Activated CD4-positive, alpha-beta T cell treated with anti-CD3 and anti-CD28 coated beads, Interleukin-2, Interleukin-6, amounts not matched to agents 100 ng/mL and 50 ng/mL, durations not matched to agents 16 hours and 8 hours (primary cell): ENCODE measurements around the gene PIGO.

ENCODE experiments used
- DNase-seq: peaks from one replicate; pipeline ENCODE4 v3.0.0-alpha.2; 2020

Gene PIGO

DNA sequence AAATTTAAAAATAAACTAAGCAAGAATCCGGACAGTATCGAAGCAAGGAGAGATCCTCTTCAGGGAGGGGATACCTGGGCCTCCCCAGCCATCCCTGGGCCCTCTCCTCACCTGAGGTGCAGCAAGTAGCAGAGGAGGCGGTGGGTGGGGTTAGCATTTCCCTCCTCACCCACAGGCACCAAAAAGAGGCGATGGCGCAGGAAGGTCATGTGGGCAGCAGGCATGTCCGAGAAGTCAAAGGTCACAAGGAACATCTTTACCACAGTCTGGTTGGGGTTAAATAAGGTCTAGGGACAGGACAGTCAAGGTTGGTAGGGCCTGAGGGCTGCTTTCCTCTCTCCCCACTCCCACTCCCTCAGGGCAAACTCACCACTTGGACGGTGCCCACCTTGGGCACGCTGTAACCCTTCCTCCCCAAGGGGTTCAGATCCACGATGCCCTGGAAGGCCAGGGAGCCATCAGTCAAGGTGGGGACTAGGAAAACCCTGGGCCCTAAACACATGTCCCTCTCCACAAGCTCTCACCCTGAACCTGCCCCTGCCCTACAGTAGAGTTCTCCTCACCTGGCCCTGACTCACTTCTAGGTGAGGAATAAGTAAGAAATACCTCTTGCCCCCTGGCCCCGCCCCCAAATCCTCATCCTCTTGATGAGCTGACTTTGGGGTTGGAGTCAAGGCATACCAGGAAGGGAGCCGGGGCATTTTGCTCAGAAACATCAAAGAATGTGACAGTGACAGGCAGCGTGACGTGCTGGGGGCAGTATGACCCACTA, 9.4 kb upstream of the PIGO start:
- no peak for DNase-seq

DNA sequence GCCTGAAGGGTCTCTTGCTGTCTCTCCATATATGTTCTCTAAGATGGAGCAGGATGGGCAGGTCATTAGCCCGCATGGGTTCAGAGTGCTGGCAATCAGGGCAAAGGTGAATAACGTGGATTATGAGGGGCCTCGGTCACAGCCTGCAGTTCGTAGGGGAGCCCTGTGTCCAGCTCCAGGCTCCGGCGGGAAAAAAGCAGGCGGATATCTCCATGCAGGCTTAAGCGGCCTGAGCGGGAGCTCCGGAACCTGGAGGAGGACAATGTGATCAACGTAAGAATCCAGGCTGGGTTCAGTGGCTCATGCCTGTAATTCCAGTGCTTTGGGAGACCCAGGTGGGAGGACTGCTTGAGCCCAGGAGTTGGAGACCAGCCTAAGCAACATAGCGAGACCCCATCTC, 8.7 kb upstream of the PIGO start:
- no peak for DNase-seq

DNA sequence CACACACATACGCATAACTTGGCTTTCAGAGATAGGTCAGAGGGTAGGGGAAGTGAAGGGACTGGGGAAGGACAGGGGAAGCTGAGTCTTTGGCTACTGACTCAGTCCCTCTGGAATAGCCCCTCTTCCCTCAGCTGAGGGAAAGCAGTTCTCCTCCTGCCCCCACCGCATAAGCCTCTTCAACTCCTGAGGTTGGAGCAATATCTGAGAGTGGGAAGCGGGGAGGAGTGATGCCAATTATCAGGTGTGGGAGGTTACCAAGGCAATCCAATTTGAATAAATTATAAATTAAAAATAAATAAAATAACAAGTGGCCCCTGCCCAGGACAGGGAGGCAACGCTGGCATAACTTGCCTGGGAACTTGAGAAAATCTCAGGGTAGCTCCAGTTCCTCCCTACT, 8.2 kb upstream of the PIGO start:
- DNase-seq: no peak

DNA sequence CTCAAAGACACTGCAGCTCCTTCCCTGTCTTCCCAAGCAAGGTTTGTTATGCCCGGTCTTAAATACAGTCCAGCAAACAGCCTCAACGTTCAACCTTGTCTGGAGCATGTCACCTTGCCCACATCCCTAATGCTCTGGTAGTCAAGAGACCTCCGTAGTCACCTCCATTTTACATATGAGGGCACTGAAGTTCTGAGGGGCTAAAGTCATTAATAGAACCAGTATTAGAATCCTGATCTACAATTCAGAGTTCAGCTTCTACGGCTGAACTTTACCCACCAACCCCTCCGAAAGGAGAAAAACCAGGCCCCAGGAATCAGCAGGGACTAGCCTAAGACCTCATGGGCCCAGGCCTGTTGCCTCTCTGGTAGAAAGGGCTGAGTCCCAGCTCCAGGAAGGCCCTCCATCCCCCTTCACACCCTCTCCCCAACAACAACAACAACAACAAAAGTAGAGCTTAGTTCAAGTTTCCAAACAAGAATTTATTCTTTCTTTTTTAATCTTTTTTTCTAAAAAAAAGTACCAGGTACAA, 7.3 kb upstream of the PIGO start:
- no peak for DNase-seq

DNA sequence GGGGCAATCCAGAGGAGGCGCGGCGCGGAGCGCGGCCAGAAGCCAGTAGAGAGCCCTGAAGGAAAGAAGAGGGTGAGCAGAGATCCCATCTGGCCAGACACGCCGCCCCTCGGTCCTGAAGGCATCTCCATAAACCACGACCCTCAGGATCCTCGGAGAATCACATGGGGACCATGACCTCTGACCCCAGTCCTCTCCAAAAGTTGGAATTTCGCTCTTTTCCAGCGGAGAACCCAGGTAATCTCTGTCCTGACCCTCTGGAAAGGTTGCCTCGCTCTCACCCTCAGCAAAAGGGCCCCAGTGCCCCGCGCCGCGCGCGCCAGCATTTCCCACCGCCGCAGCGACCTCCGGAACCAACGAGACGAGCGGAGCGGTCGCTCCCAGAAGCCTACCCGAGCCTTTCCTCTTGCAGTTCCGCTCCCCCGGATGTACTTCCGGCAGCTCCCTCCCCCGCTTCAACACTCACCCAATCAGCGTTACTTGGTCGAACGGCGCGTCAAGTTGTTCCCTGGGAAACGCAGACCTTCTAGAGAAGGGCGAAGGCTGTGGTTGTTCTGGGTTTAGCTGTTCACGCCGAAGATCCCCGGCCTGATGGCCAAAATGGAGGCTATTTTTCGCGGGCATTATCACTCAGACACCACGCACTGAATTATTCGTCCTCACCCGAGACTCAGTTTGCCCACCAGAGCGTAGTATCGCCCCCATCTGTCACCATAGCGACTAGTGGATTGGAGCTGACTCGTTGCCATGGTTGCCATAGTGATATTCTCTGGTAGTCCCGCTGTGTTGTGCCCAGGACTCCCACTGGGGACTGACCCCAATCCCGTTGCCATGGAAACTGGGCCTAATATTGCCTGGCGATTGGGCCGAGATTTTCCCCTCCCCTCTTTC, 6.6 kb upstream of the PIGO start, which contains the start of gene STOML2:
Gene STOML2 (minus strand): TSS at position 363 of the 891 bp plus-strand sequence. CDS start 37 bp downstream, at position 326.
- DNase-seq: peak; percentile 96

DNA sequence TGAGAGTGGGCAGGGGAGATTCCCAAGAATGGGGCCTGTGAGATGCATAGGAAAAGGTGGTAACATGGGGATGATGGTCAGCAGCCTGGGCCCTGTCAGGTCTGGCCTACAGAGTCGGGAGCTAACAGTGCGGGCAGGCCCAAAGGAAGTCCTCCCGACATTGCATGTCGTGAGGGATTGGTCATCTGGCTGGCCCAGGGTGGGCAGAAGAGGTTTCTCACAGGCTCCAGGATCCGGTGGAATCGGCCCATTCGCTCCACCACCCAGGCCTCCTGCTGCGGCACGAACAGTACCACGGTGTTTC, 6.0 kb upstream of the PIGO start:
- DNase-seq: no peak

DNA sequence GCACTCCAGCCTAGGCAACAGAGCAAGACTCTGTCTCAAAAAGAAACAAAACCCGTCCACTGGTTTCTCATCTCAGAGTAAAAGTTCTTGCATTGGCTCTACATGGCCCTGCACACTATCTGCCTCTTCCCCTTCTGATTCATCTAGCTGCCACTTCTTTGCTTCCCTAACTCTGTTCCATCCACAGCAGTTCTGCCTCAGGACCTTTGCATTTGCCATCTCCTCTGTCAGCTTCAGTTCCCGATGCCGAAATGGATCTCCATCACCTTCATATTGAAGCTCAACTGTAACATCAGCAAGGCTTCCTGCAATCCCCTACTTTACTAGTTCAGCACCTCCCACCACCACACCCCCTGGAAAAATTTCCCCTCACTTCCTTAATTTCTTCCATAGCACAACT, 1.2 kb upstream of the PIGO start:
- no peak for DNase-seq

DNA sequence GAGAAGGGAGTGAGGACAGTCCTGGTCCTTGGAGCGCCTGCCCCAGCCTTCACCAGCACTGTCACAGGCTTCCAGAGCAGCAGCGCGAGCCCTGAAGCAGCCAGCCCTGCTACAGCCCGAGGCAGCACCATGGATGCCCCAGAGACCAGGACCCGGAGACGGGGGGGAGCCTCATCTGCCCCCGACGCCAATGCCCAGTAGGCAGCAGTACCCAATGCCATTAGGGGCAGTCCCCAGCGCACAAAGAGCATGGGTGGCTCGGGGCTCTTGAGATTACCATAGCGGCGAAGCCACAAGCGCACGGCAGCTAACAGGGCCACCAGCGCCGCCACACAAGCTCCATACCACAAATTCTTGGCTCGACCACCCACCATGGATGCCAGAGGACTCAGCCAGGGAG, 4.9 kb downstream of the PIGO start:
- no peak for DNase-seq

DNA sequence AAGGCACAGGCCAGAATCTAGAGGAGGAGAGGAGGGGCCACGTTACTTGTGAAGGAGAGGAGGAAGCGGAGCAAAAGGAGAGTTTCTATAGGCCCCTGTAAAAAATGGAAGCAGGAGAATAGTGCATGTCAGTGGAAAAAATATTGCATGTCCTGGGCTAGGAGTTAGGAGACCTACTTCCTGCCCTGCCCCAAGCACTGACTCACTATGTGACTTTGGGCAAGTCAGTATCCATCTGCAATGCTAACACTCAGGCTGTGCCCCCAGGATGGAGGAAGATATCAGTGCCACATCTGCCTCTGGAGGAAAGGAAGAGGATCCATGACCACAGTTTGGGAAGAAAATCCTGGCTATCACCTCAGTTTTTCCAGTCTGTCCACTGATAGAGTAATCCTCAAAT, 7.0 kb downstream of the PIGO start:
- no peak for DNase-seq

DNA sequence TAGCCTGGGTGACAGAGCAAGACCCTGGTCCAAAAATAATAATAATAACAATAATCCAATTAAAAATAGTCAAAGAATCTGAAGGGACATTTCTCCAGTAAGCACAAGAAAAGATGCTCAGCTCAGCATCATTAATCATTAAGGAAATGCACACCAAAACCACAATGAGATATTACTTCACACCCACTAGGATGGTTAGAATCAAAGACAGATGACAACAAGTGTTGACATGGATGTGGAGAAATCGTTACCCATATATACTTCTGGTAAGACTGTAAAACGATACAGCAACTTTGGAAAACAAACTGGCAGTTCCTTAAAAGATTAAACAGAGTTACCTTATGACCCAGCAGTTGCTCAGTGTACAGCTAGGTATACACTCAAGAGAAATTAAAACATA, 11.3 kb downstream of the PIGO start:
- DNase-seq: no peak

DNA sequence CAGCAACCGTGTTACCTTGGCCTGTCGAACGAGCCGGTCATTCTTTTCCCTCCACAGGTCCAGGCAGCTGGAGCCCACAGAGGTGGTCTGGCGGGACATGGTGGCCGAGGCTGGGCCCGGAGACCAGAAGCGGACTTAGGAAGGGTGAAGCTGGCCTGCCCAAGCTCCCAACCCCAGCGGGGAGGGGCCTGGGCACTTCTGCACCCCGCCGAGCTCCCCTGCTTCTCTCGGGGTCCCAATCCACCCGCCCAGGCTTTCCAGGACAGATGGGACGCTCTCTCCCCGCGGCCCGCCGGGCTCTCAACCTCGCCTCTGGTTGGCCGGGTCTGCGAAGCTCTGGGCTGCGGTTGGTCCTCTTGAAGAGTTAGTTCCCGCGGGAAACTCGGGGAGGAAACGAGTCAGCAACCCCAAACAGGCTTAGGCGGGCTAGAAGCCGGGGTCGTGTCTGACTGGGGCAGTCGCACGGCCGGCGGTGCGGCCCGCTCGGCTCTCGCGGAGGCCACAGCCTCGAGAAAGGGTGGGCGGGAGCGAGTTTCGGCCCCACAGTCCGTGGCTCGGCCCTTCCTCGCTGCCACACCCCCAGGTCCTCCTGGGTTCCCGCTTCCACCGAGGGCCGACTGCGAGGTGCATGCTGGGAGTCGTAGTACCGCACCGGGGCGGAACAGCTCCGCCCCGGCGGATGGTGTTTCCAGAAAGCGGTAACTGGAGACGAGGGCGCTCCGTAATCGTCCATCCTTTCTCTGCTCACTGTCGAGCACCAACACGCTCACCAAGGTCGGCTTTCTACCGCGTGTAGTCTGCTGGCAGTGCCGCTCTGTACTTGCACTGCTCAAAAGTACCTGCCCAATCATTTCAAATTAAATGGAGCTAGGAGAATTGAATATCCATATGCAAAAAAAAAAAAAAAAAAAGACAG, 16.7 kb downstream of the PIGO start, which contains the start of gene FANCG:
Gene FANCG (minus strand): TSS at position 517 of the 916 bp plus-strand sequence. CDS start 418 bp downstream, at position 99.
- peak; percentile 93 for DNase-seq

DNA sequence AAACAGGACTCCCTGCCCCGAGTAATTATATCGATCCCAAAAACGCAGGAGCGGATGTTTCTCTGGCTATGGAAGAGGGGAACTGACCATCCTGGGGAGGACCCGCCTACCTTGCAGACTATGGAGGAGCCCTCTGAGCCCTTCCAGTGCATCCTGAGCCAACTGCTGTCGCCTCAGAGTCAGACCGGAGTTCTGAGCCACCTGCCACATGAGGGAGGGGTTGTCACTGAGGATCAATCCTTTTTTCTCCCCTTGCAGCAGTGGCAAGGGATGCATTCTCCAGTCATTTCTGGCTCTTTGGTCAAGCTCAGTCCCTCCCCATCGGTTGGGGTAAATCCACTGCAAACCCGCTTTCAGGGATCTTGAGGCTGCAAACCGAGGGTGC, 17.4 kb downstream of the PIGO start:
- DNase-seq: peak; percentile 21

DNA sequence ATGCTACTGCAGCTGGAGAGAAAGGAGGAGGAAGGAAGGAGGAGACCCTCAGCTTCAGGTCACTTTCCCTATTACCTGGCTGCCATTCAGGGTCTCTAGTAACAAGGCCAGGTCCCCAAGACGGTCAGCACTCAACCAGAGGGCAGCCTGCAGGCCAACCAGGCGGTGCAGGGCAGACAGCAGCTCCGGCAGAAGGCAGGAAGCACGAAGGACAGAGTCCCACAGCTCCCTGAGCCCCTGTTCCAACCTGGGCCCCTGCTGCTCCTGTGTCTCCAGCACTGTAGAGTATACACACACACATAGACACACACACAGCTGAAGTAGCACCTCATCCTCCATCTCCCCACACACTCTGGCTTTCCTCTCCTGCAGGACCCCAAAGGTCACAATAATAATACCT, 18.3 kb downstream of the PIGO start:
- no peak for DNase-seq

DNA sequence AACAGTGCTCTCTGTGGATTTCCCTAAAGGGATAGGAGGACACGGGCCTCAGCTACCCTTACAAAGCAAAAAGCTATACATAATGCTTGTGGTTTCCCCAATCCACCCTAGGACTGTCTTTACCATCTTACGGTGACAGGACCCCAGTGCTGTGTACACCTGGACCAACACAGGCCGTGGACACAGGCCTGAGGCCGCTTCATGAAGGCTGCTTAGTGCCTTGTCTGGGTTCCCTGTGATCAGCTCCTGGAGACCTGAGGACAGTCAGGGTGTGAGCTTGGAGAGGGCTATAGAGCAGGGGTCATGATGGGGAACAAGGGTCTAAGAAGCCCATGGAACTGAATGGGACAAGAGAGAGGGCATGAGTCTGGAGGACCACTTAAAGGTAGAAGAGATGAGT, 19.5 kb downstream of the PIGO start:
- no peak for DNase-seq

DNA sequence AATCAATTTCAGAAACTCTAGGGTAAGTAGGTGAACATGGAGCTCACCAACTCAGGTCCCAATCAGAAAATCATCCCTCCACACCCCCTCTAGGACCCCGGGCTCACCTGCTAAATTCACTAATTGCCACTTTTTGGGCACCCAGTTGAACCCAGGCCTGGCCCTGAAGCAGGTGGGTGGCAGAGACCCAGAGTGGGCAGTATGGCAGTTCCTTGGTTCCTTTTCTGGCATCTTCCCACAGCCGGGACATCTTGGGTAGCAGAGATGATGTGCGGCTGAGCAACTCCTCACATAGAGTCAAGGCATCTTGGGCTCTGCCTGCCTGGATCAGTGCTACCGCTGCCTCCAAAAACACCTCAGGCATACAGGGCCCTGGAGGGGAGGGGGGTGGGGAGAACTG, 21.0 kb downstream of the PIGO start:
- DNase-seq: no peak

DNA sequence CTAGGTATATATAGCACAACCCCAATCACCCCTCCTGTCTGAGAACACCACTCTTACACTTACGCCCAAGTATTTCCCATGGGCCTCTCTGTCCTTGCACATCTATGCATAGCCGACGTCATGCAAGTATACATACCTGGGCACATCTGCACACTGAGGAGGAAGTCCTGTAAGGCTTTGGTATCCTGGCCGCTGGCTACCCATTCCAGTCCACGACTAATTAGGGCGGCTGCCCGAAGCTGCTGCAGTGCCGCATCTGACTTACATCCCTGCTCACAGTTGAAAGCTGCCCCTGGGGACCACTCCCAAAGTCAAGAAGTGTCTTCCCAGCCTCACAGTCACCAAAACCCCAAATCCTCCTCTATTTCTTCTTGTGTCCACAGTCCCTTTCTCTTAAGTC, 21.6 kb downstream of the PIGO start:
- no peak for DNase-seq

DNA sequence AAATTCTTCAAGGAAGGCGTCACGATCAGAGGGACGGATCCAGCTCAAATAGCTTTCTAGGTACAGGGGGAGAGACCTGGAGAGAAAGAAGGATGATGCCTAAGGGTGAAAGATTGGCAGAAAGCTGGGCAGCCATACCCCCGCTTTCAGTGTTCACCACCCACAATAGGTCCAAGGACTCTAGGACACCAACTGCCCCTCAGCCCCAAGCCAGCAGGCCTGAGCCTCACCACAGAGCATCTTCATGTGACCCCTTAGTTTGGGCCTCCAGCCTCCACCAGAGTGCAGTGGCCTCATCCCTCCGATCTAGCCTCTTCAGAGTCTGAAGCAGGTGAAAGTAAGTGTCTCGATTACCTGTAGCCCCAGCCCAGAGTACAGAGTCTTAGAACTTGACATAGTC, 22.2 kb downstream of the PIGO start:
- DNase-seq: no peak

DNA sequence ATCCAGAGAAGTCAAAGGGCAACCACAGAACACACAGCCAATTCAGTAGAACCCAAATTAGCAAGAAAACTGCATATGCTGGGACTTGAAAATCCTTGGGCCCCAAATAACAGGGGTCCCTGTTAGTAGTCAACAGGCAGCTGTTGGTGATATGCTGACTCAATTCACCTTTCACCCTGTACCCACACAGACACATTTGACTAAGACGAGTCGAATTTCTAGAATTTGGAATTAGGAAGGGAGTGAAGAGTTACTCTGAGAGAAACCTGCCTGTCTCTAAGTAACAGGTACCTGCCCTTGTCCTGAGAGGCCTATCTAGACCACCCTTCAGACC, 23.1 kb downstream of the PIGO start:
- peak; percentile 71 for DNase-seq

DNA sequence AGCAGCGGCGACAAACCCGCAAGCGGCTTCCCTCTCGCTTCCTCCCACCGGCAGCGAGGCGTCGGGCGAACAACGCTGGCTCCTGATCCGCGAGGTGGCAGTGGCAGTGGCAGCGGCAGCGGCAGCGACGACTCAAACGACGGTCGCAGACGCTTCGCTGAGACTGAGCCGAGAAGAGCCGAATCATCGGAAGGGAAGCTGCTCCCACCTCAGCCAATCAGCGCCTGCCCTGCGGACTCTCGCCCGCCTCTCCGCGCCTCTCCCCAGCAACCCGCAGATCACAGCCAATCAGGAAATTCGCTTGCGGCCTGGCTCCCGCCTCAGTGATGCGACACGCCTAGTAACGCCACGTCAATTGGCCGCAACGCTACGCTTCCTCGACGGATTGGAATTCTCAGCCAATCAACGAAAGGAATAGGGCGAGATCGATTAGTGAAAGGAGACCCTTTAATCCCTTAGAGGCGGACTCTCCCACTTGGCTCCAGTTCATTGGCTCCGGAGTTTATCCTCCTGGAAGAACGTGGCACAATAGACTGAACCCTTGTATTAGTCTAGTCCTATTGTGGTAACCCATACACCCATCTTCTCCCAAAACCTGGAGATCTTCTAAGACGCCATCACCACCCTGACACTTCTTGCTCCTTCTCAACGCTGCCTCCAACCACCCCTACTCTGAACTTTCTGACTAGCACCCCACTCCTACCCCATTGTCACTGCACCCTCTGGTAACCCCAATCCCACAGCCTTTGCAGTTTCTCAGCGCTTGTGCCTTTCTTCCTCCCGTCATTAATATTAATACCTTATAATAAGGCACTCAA, 23.7 kb downstream of the PIGO start, which contains the start of gene VCP:
Gene VCP (minus strand): TSS at position 165 of the 818 bp plus-strand sequence. CDS start 272 bp downstream, outside the sequence.
- DNase-seq: peak; percentile 99

DNA sequence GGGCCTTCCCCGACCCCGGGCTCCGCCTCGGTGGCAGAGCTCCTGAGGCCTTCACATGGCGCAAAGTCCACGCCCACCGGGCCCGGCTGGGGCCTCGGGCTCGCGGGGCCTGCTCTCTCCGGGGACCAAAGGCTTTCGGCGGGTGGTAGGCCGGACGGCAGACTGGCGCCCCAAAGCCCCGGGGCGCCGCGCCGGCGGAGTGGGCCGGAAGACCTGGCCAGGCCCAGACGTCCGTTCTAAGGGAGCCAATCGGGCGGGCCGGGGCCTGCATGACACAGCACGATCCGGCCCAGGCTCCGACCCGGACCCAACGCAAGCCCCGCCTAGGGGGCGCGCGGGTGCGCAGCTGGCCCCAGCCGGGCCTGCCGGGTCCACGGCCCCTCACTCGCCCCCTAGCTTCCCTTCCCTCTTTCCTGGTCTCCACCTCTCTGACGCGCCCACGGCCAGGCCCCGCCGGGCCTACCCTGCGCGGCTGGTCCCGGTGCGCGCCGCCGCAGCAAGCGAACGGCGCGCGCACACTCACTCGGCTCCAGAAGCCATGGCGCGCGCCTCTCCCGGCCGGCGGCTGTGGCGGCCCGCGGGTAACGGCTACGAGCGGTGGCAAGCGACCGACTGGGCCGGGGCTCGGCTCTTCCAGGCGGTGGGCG, 24.5 kb downstream of the PIGO start:
- peak; percentile 89 for DNase-seq
